NCI-H146 treated with DMSO at 0.1 percent for 48 hours (cell line): Measurements from ENCODE around the gene FCN1.

Experiments
- DNase-seq: peaks from one replicate; lab custom pipeline; 2025; ENCODE audit not compliant: unreplicated experiment; lab: John Stamatoyannopoulos, UW

FCN1 gene

GRCh38 chr9:134915046-134915985 lies 2.4 kb downstream of the FCN1 start:
- no peak for DNase-seq

GRCh38 chr9:134914501-134914834 lies 3.2 kb downstream of the FCN1 start:
- no peak for DNase-seq

- DNase-seq = no peak
Measured at GRCh38 chr9:134913713-134914500, 3.8 kb downstream of the FCN1 start.

- DNase-seq = no peak
Measured at GRCh38 chr9:134913041-134913712, 4.5 kb downstream of the FCN1 start.

- DNase-seq = no peak
Measured at GRCh38 chr9:134912126-134912840, 5.4 kb downstream of the FCN1 start.

- DNase-seq = no peak
Measured at GRCh38 chr9:134909511-134910481, 7.9 kb downstream of the FCN1 start.

- no peak for DNase-seq
Measured at GRCh38 chr9:134908524-134909309, 9.0 kb downstream of the FCN1 start.

- no peak for DNase-seq
Measured at GRCh38 chr9:134902936-134903335, 14.8 kb downstream of the FCN1 start.

GRCh38 chr9:134899818-134900217 lies 17.9 kb downstream of the FCN1 start:
- no peak for DNase-seq

GRCh38 chr9:134899168-134899567 lies 18.5 kb downstream of the FCN1 start:
- no peak for DNase-seq

GRCh38 chr9:134898319-134898718 lies 19.4 kb downstream of the FCN1 start:
- DNase-seq = no peak

- no peak for DNase-seq
Measured at GRCh38 chr9:134897584-134898170, 20.0 kb downstream of the FCN1 start.

GRCh38 chr9:134896834-134897583 lies 20.7 kb downstream of the FCN1 start:
- no peak for DNase-seq

GRCh38 chr9:134895908-134896833 lies 21.5 kb downstream of the FCN1 start:
- DNase-seq = no peak

GRCh38 chr9:134895567-134895907 lies 22.2 kb downstream of the FCN1 start:
- DNase-seq = no peak

GRCh38 chr9:134895097-134895496 lies 22.6 kb downstream of the FCN1 start:
- DNase-seq = no peak
